H9 (cell line): ENCODE results near the gene PDZD8. TPM values are rescaled to one million over a fixed set of nuclear protein-coding genes. Genes with fewer than 3 reads are reported as not detected.

ENCODE experiments used
- DNase-seq: peaks from one replicate; pipeline ENCODE4 v3.0.0-alpha.2; 2017
- H2AFZ ChIP-seq: one replicate; pipeline ENCODE4 v1.6.1; 2013; ENCODE audit warnings: mild to moderate bottlenecking, low read length, control low read depth, moderate library complexity
- H2AK5ac ChIP-seq: 2 replicates; pipeline ENCODE4 v1.6.1; 2013; ENCODE audit warnings: low read length, control low read depth, mixed read lengths; ENCODE audit not compliant: insufficient read length
- H2BK120ac ChIP-seq: one replicate; pipeline ENCODE4 v1.6.1; 2013; ENCODE audit warnings: low read depth, mild to moderate bottlenecking, low read length, control low read depth, inconsistent platforms; ENCODE audit not compliant: poor library complexity, severe bottlenecking
- H2BK12ac ChIP-seq: 2 replicates; pipeline ENCODE4 v1.6.1; 2013; ENCODE audit warnings: low read length, control low read depth, mixed read lengths, low read depth; ENCODE audit not compliant: insufficient read length
- H2BK15ac ChIP-seq: 2 replicates; pipeline ENCODE4 v1.6.1; 2013; ENCODE audit warnings: low read depth, low read length, control low read depth
- H2BK20ac ChIP-seq: one replicate; pipeline ENCODE4 v1.6.1; 2013; ENCODE audit warnings: low read depth, mild to moderate bottlenecking, low read length, control low read depth, inconsistent platforms; ENCODE audit not compliant: poor library complexity, severe bottlenecking
- H2BK5ac ChIP-seq: 2 replicates; pipeline ENCODE4 v1.6.1; 2013; ENCODE audit warnings: low read length, control low read depth, mixed read lengths; ENCODE audit not compliant: insufficient read length
- H3K14ac ChIP-seq: 2 replicates; pipeline ENCODE4 v1.6.1; 2013; ENCODE audit warnings: low read length, control low read depth; ENCODE audit not compliant: insufficient read depth
- H3K18ac ChIP-seq: 2 replicates; pipeline ENCODE4 v1.6.1; 2013; ENCODE audit warnings: low read depth, mild to moderate bottlenecking, mixed read lengths, low read length, control low read depth; ENCODE audit not compliant: insufficient read length
- H3K23ac ChIP-seq: 2 replicates; pipeline ENCODE4 v1.6.1; 2013; ENCODE audit warnings: low read length, control low read depth, mixed read lengths, low read depth; ENCODE audit not compliant: insufficient read length
- H3K23me2 ChIP-seq: 2 replicates; pipeline ENCODE4 v1.6.1; 2013; ENCODE audit warnings: low read depth, mild to moderate bottlenecking, mixed read lengths, low read length, control low read depth; ENCODE audit not compliant: insufficient read length, poor library complexity, severe bottlenecking
- H3K27ac ChIP-seq: 2 replicates; pipeline ENCODE4 v1.5.1; 2013; ENCODE audit warnings: low read length, control low read depth, mixed read lengths, low read depth; ENCODE audit not compliant: insufficient read length
- H3K27me3 ChIP-seq: 2 replicates; pipeline ENCODE4 v1.6.1; 2013; ENCODE audit warnings: low read length, control low read depth, inconsistent platforms; ENCODE audit not compliant: insufficient read depth
- H3K4ac ChIP-seq: 2 replicates; pipeline ENCODE4 v1.6.1; 2013; ENCODE audit warnings: low read depth, mild to moderate bottlenecking, control low read depth, inconsistent platforms, low read length, moderate library complexity
- H3K4me1 ChIP-seq: 2 replicates; pipeline ENCODE4 v1.6.1; 2013; ENCODE audit warnings: low read length, control low read depth, inconsistent platforms; ENCODE audit not compliant: insufficient read depth
- H3K4me2 ChIP-seq: 2 replicates; pipeline ENCODE4 v1.6.1; 2013; ENCODE audit warnings: low read length, control low read depth, mixed read lengths; ENCODE audit not compliant: insufficient read length, insufficient read depth
- H3K56ac ChIP-seq: 2 replicates; pipeline ENCODE4 v1.6.1; 2013; ENCODE audit warnings: low read depth, mild to moderate bottlenecking, mixed read lengths, low read length, control low read depth; ENCODE audit not compliant: insufficient read length
- H3K79me1 ChIP-seq: 2 replicates; pipeline ENCODE4 v1.6.1; 2013; ENCODE audit warnings: low read depth, mild to moderate bottlenecking, moderate library complexity, low read length, control low read depth, inconsistent platforms; ENCODE audit not compliant: insufficient read depth, poor library complexity, severe bottlenecking
- H3K79me2 ChIP-seq: 2 replicates; pipeline ENCODE4 v1.6.1; 2013; ENCODE audit warnings: low read length, control low read depth, inconsistent platforms; ENCODE audit not compliant: insufficient read depth
- H3K9ac ChIP-seq: 2 replicates; pipeline ENCODE4 v1.6.1; 2013; ENCODE audit warnings: low read length, control low read depth, mixed read lengths; ENCODE audit not compliant: insufficient read length; ENCODE audit errors: extremely low read depth
- H3K9me3 ChIP-seq: one replicate; pipeline ENCODE4 v1.6.1; 2013; ENCODE audit warnings: low read depth, low read length, inconsistent platforms; ENCODE audit not compliant: control insufficient read depth
- H3T11ph ChIP-seq: one replicate; pipeline ENCODE4 v1.6.1; 2013; ENCODE audit warnings: mild to moderate bottlenecking, low read length, control low read depth, inconsistent platforms
- H4K20me1 ChIP-seq: one replicate; pipeline ENCODE4 v1.6.1; 2013; ENCODE audit not compliant: control insufficient read depth, insufficient read length, insufficient read depth
- H4K5ac ChIP-seq: 2 replicates; pipeline ENCODE4 v1.6.1; 2013; ENCODE audit warnings: low read depth, mild to moderate bottlenecking, mixed read lengths, low read length, control low read depth; ENCODE audit not compliant: insufficient read length
- H4K8ac ChIP-seq: replicated peaks from 2 replicates; pipeline ENCODE4 v1.6.1; 2013; ENCODE audit warnings: low read length, control low read depth, mixed read lengths, low read depth; ENCODE audit not compliant: insufficient read length
- H4K91ac ChIP-seq: 2 replicates; pipeline ENCODE4 v1.6.1; 2013; ENCODE audit warnings: low read depth, mild to moderate bottlenecking, moderate library complexity, mixed read lengths, low read length, control low read depth; ENCODE audit not compliant: insufficient read length
- H3K27ac Mint-ChIP-seq, 3 experiments: 2 replicates in 2 of 3; 3 replicates in 1 of 3; pipeline ENCODE4 v1.8.0; 2020 to 2021; ENCODE audit warnings: mixed read lengths in 3 of 3, mild to moderate bottlenecking in 1 of 3, moderate library complexity in 1 of 3
- H3K27me3 Mint-ChIP-seq: 2 replicates; pipeline ENCODE4 v1.8.0; 2021; ENCODE audit warnings: low read depth, mild to moderate bottlenecking, moderate library complexity, mixed read lengths
- H3K36me3 Mint-ChIP-seq, 3 experiments: 2 replicates in 2 of 3; 3 replicates in 1 of 3; pipeline ENCODE4 v1.8.0; 2020 to 2021; ENCODE audit warnings: low read depth in 3 of 3, mixed read lengths in 3 of 3; ENCODE audit not compliant: insufficient read depth in 1 of 3
- H3K4me1 Mint-ChIP-seq, 2 experiments: 2 replicates each; pipeline ENCODE4 v1.8.0; 2020; ENCODE audit warnings: mixed read lengths in 2 of 2
- H3K4me3 Mint-ChIP-seq, 2 experiments: 2 replicates in 1 of 2; 3 replicates in 1 of 2; pipeline ENCODE4 v1.8.0; 2020 to 2021; ENCODE audit warnings: mild to moderate bottlenecking in 2 of 2, mixed read lengths in 2 of 2, moderate library complexity in 1 of 2
- H3K9me3 Mint-ChIP-seq, 2 experiments: 2 replicates in 1 of 2; 3 replicates in 1 of 2; pipeline ENCODE4 v1.8.0; 2020; ENCODE audit warnings: mild to moderate bottlenecking in 2 of 2, mixed read lengths in 2 of 2, moderate library complexity in 1 of 2
- WGBS: extraction: QIAGEN DNeasy Blood & Tissue Kit; methylation state at CpG from one replicate; pipeline ENCODE4 v1.1.7; 2013; ENCODE audit warnings: missing lambda C conversion rate, low lambda C conversion rate, mixed read lengths; ENCODE audit not compliant: insufficient read length; ENCODE audit errors: extremely low coverage; 5-methylcytosine and 5-hydroxymethylcytosine counted together
- total RNA-seq: library from RNA; stranded (reverse); gene quantifications from 2 replicates; pipeline ENCODE4 v1.2.1, GENCODE V29; 2021
- TF ChIP-seq, protein P1 (sequence below): fragments of 200-600 bp; sonication (generic); conservative IDR thresholded peaks from 3 replicates; pipeline ENCODE4 v1.8.0; 2021; ENCODE audit warnings: antibody characterized with exemption, mild to moderate bottlenecking

The PDZD8 gene
- total RNA-seq, 1 experiment from 2014 or later = 38.2 TPM

DNA sequence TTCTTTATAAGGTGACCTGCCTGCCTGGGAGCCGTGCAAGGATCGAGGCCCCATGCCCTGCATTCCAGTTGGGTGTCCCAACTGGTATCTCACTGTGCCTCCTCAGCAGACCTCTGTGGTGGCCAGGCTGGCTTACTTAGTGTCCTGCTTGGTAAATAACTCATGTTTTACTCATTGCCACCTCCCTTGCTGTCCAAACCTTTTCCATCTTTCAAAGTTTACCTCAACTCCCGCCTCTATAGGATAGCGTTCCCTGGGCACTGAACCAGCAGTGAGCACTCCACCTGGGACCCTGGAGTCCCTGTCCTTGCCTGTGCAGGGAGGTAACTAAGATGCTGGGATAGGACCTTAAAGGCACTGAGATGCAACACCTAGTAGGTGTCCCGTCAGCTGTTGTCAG lies 100.7 kb downstream of the PDZD8 start:
- H4K8ac ChIP-seq = no peak overlapping the region
- no peaks in the 10 kb centered on the region for H3K4me1 ChIP-seq
- H2BK20ac ChIP-seq = no peak overlapping the region
- H3K79me1 ChIP-seq = no peaks in the 10 kb centered on the region
- H3K23ac ChIP-seq = no peak overlapping the region
- peaks cover 0 to 7% of the 10 kb centered on the region in 2 experiments; a peak in 2 of 4 replicates for H3K4me1 Mint-ChIP-seq
- no peak overlapping the region for H4K91ac ChIP-seq
- no peak overlapping the region for H2BK5ac ChIP-seq
- H3K79me2 ChIP-seq = no peaks in the 10 kb centered on the region
- H4K20me1 ChIP-seq = no peaks in the 10 kb centered on the region
- no peak overlapping the region for H2BK15ac ChIP-seq
- H3K27ac Mint-ChIP-seq = no peak overlapping the region; a peak in 1 of 7 replicates
- H3K56ac ChIP-seq = no peak overlapping the region
- H3K14ac ChIP-seq = no peak overlapping the region
- no peak overlapping the region for H3K9ac ChIP-seq
- H3K4me3 Mint-ChIP-seq = no peak overlapping the region
- H3K9me3 Mint-ChIP-seq = no peaks in the 10 kb centered on the region
- H3K9me3 ChIP-seq = no peaks in the 10 kb centered on the region
- no peak overlapping the region for H3K18ac ChIP-seq
- H2BK12ac ChIP-seq = no peak overlapping the region
- H4K5ac ChIP-seq = no peak overlapping the region
- no peak overlapping the region for H3K4me2 ChIP-seq
- TF ChIP-seq, protein P1, sequence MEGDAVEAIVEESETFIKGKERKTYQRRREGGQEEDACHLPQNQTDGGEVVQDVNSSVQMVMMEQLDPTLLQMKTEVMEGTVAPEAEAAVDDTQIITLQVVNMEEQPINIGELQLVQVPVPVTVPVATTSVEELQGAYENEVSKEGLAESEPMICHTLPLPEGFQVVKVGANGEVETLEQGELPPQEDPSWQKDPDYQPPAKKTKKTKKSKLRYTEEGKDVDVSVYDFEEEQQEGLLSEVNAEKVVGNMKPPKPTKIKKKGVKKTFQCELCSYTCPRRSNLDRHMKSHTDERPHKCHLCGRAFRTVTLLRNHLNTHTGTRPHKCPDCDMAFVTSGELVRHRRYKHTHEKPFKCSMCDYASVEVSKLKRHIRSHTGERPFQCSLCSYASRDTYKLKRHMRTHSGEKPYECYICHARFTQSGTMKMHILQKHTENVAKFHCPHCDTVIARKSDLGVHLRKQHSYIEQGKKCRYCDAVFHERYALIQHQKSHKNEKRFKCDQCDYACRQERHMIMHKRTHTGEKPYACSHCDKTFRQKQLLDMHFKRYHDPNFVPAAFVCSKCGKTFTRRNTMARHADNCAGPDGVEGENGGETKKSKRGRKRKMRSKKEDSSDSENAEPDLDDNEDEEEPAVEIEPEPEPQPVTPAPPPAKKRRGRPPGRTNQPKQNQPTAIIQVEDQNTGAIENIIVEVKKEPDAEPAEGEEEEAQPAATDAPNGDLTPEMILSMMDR = no peak
- H3K36me3 Mint-ChIP-seq = no peaks in the 10 kb centered on the region; a peak in 1 of 7 replicates
- no peak overlapping the region for H3K27ac ChIP-seq
- DNase-seq = no peak
- no peaks in the 10 kb centered on the region for H3K27me3 ChIP-seq
- H3K23me2 ChIP-seq = no peaks in the 10 kb centered on the region
- no peaks in the 10 kb centered on the region; the same call in 1 of the 2 replicates for H3K27me3 Mint-ChIP-seq
- H3K4ac ChIP-seq = no peak overlapping the region
- WGBS = no CpG with 5 or more reads among the region's 5 CpGs
- no peak overlapping the region for H2AK5ac ChIP-seq
- H3T11ph ChIP-seq = no peak overlapping the region
- H2BK120ac ChIP-seq = no peak overlapping the region
- no peak overlapping the region for H2AFZ ChIP-seq
